ENCODE results near the gene SKAP2. TPM values are rescaled to one million over a fixed set of nuclear protein-coding genes. Genes with fewer than 3 reads are reported as not detected.

The SKAP2 gene
- total and polyA plus RNA-seq, 2 of the 13 experiments (the other 11 are each of a cell fraction or from before 2014, with no cell fraction given): 3.6 to 12.9 TPM

DNA sequence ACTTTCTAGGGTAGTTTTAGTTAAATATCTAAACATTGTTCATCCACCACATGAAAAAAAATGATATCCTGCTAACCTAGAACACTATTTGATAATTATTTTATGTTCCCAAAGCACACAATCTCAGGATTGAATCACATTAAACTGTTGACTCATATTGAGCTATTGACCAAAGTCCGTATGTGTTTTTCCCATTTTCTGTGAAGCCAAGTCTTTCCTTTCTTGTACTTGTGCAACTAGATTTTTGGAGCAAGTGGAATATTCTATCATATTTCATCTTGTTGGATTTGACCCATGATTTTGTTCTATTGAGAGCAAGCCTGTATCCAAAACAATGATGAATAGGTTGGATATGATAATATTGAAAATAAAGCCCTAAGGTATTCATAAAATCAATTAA is 164.6 kb downstream of the SKAP2 start (continued):
- TF ChIP-seq ZNF101 (CRISPR knock-in tag; IDR thresholded peaks at IDR 0.05; ENCODE audit: borderline replicate concordance, low read depth): no peak

DNA sequence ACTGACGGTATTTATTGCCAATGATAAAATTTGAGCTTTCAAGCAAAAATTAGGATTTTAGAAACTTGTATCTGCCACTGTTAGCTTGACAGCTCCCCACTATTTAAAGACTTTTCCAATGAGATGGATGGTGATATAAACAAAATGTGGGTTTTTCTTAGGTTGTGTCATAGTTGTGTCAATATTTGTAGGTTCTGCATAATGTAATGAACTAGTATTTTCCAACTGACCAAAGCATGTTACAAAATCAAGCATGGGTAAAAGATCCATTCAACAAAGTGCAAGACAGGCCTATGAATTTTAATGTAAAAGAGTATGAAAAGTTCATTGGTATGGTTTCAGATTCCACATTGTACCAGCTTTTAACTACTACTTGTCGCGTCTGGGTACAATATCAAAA is 165.6 kb downstream of the SKAP2 start:
- Histone ChIP-seq H3K27me3 (ENCODE audit: control insufficient read depth in 1 of 2, insufficient read depth in 2 of 2, low read length in 2 of 2) (no peaks in the 10 kb centered on the region), H4K20me1 (ENCODE audit: insufficient read depth, low read length) (no peaks in the 10 kb centered on the region), H3K9me3 (ENCODE audit: low read length) (no peaks in the 10 kb centered on the region), H2AFZ (ENCODE audit: low read length) (no peak overlapping the region), H3K79me2 (ENCODE audit: insufficient read depth, low read length) (no peaks in the 10 kb centered on the region), H3K4me3 (replicated peaks in 1 of 3; ENCODE audit: insufficient read depth in 1 of 3, low read depth in 2 of 3, low read length in 3 of 3) (no peak overlapping the region), H3K4me1 (ENCODE audit: insufficient read depth, low read length) (peaks cover 33% of the 10 kb centered on the region), H3K27ac (ENCODE audit: extremely low read length, insufficient read depth, low read length) (no peak overlapping the region), H3K36me3 (replicated peaks in 1 of 2; ENCODE audit: control insufficient read depth in 1 of 2, insufficient read depth in 2 of 2, low read length in 2 of 2) (no peaks in the 10 kb centered on the region), H3K9ac (ENCODE audit: insufficient read depth, low read depth, low read length) (no peak overlapping the region), H3K4me2 (ENCODE audit: low read depth, low read length) (0 out of 2 replicates have a peak overlapping the region, but pooled peaks have one; percentile 15)
- peak; percentile 47 for DNase-seq (ENCODE audit: low spot score)
- ChIA-PET CTCF (ENCODE audit: low intra/inter-chr PET ratio, low total read pairs) (interaction anchor here (1.5 kb wide), 1 partner anchor 11 kb away, joined by 3 read pairs; no protein-coding TSS in a partner anchor), POLR2A (interaction anchor here (1.2 to 2.1 kb wide), 4 partner anchors 9 to 435 kb away, joined by 3 to 14 read pairs (median 6); partner anchors contain the start of gene HOXA4)
- FAIRE-seq: peak; percentile 37
- WGBS (ENCODE audit: low lambda C conversion rate): 97% methylated on average over 3 of the region's 3 CpGs
- in situ Hi-C loops (cut with HindIII; ENCODE audit: extremely low pct_ligation_motif_present, low pct_unique_long_range_greater_than_20kb): no loop called here
- intact Hi-C loops (cut with micrococcal nuclease; ENCODE audit: unreplicated experiment): no loop called here
- BruUV-seq (replicated peaks): no TSS peak
- ATAC-seq: no peak; the same call in 2 of the 3 replicates
- no peak for TF ChIP-seq FOXP1 (IDR thresholded peaks at IDR 0.05)
- 0 out of 2 replicates have a peak, but pooled peaks have one; percentile 13 for TF ChIP-seq FOXP1 (CRISPR knock-in tag; IDR thresholded peaks at IDR 0.05)
- no peak for TF ChIP-seq ZSCAN29 (CRISPR knock-in tag; conservative IDR thresholded peaks at IDR 0.05)
- peak; percentile 43; the same call in 1 of the 2 replicates for TF ChIP-seq CEBPB (IDR thresholded peaks at IDR 0.05; ENCODE audit: borderline replicate concordance, low read depth, low read length)
- no peak for TF ChIP-seq RXRB (CRISPR knock-in tag; IDR thresholded peaks at IDR 0.05; ENCODE audit: borderline replicate concordance)
- no peak for TF ChIP-seq ZNF687 (CRISPR knock-in tag; IDR thresholded peaks at IDR 0.05)
- TF ChIP-seq EP300 (IDR thresholded peaks at IDR 0.05; ENCODE audit: low read depth in 2 of 2, low read length in 2 of 2): peak in 1 of 2 experiments; percentile 38; a peak in 1 of 4 replicates
- no peak for TF ChIP-seq EP300 (CRISPR knock-in tag; IDR thresholded peaks at IDR 0.05; ENCODE audit: borderline replicate concordance)
- peak; percentile 48; the same call in 1 of the 2 replicates for TF ChIP-seq HMG20A (CRISPR knock-in tag; IDR thresholded peaks at IDR 0.05; ENCODE audit: borderline replicate concordance)
- TF ChIP-seq CEBPG (CRISPR knock-in tag; IDR thresholded peaks at IDR 0.05): 0 out of 2 replicates have a peak, but pooled peaks have one; percentile 19
- TF ChIP-seq ZNF782 (CRISPR knock-in tag; IDR thresholded peaks at IDR 0.05; ENCODE audit: borderline replicate concordance): no peak
- peak; percentile 56 for TF ChIP-seq RARA (CRISPR knock-in tag; IDR thresholded peaks at IDR 0.05)
- TF ChIP-seq, protein P1, sequence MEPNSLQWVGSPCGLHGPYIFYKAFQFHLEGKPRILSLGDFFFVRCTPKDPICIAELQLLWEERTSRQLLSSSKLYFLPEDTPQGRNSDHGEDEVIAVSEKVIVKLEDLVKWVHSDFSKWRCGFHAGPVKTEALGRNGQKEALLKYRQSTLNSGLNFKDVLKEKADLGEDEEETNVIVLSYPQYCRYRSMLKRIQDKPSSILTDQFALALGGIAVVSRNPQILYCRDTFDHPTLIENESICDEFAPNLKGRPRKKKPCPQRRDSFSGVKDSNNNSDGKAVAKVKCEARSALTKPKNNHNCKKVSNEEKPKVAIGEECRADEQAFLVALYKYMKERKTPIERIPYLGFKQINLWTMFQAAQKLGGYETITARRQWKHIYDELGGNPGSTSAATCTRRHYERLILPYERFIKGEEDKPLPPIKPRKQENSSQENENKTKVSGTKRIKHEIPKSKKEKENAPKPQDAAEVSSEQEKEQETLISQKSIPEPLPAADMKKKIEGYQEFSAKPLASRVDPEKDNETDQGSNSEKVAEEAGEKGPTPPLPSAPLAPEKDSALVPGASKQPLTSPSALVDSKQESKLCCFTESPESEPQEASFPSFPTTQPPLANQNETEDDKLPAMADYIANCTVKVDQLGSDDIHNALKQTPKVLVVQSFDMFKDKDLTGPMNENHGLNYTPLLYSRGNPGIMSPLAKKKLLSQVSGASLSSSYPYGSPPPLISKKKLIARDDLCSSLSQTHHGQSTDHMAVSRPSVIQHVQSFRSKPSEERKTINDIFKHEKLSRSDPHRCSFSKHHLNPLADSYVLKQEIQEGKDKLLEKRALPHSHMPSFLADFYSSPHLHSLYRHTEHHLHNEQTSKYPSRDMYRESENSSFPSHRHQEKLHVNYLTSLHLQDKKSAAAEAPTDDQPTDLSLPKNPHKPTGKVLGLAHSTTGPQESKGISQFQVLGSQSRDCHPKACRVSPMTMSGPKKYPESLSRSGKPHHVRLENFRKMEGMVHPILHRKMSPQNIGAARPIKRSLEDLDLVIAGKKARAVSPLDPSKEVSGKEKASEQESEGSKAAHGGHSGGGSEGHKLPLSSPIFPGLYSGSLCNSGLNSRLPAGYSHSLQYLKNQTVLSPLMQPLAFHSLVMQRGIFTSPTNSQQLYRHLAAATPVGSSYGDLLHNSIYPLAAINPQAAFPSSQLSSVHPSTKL (CRISPR knock-in tag; IDR thresholded peaks at IDR 0.05): peak; percentile 65
- no peak for TF ChIP-seq TAF1 (CRISPR knock-in tag; IDR thresholded peaks at IDR 0.05)
- peak; percentile 54; the same call in 1 of the 2 replicates for TF ChIP-seq GATAD2A (CRISPR knock-in tag; IDR thresholded peaks at IDR 0.05)
- 0 out of 2 replicates have a peak, but pooled peaks have one; percentile 24 for TF ChIP-seq ZNF644 (CRISPR knock-in tag; IDR thresholded peaks at IDR 0.05; ENCODE audit: low read depth)
- no peak for TF ChIP-seq ADNP (CRISPR knock-in tag; IDR thresholded peaks at IDR 0.05)
